HG03575 (cell line): ENCODE data around the gene SPC24.
"Not testable (repeated sequence)": the region's sequence is repeated elsewhere in the genome, so short reads cannot be mapped to it uniquely, and the experiment has no call there.

Experiments
- ATAC-seq: cut with Tn5 transposase; IDR thresholded peaks from one replicate; pipeline ENCODE4 v1.9.1; 2021; ENCODE audit not compliant: unreplicated experiment, insufficient number of reproducible peaks, low FRiP score; ENCODE audit errors: extremely low read depth

The SPC24 gene

GRCh38 chr19:11138601-11139300 lies 16.8 kb downstream of the SPC24 start:
- no peak for ATAC-seq

- ATAC-seq: no peak
These were observed 17.8 kb downstream of the SPC24 start for GRCh38 chr19:11137542-11138384.

DNA sequence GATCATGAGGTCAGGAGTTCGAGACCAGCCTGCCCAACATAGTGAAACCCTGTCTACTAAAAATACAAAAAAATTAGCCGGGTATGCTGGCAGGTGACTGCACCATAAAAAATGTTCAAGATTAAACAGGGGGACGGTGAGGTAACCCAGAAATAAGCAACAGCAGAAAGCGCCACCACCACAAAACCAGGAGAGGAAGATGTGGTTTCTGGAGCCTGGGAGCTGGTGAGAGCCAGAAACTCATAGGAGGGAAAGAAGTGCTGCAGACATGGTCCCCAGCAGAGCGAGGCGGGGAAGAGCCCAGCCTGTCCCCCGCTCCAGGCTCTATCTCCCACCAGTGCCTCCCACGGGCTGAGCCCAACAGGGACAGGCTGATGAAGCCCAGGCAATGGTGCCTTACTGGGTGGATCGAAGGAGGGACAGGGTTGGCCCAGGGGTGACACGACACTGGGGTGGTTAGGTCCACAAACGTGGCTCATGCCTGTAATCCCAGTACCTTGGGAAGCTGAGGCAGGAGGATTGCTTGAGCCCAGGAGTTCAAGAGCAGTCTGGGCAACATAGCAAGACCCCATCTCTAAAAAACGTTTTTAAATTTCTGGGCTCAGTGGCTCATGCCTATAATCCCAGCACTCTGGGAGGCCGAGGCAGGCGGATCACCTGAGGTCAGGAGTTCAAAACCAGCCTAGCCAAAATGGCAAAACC lies 19.0 kb downstream of the SPC24 start:
- no peak for ATAC-seq

DNA sequence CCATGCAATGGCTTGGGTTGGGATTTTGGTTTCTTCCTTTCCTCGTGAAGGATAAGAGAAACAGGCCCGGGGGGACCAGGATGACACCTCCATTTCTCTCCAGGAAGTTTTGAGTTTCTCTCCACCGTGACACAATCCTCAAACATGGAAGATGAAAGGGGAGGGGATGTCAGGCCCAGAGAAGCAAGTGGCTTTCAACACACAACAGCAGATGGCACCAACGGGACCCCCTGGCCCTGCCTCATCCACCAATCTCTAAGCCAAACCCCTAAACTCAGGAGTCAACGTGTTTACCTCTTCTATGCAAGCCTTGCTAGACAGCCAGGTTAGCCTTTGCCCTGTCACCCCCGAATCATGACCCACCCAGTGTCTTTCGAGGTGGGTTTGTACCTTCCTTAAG lies 24.1 kb downstream of the SPC24 start:
- ATAC-seq: no peak

GRCh38 chr19:11130824-11131455 lies 24.6 kb downstream of the SPC24 start:
- ATAC-seq: no peak

DNA sequence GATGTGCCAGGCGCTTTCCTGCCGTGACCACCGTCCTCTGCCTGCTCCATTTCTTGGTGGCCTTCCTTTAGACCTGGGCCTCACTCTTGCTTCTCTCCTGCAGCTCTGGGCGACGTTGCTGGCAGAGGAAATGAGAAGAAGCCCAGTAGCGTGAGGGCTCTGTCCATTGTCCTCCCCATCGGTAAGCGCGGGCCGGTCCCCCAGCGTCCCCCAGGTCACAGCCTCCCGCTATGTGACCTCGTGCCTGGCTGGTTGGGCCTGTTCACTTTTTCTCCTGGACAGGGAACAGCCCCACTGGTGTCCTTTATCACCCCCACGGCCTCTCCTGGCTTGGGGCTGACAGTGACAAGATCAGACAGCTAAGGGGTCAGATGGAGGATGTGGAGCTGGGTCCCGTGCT lies 27.7 kb downstream of the SPC24 start:
- no peak for ATAC-seq

DNA sequence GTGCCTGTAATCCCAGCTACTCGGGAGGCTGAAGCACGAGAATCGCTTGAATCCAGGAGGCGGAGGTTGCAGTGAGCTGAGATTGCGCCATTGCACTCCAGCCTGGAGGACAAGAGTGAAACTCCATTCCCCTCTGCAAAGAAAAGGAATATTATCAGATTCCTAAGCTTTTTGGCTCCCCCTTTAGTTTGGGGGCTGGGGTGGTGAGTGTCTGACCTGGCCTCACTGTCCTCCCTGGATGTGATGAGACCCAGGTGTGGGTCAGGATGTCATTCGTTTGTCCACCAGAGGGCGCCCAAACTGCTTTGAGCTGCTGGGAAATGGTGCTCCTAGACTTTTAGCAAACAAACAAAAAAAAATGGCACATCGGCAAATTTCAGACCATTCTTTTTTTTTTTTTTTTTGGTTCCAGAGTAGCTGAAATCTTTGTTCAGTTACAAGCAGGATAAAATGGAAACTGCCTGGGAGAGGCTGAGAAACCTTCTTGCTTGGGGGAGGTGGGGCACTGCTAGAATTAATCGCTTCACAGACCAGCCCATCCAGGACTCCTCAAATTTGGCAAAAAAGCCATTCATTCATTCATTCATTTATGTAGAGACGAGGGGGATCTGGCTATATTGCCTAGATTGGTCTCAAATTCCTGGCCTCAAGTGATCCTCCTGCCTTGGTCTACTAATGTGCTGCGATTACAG lies 29.4 kb downstream of the SPC24 start:
- ATAC-seq: no peak

- not testable (repeated sequence) for ATAC-seq
These were observed 31.4 kb downstream of the SPC24 start for GRCh38 chr19:11124157-11124556.

DNA sequence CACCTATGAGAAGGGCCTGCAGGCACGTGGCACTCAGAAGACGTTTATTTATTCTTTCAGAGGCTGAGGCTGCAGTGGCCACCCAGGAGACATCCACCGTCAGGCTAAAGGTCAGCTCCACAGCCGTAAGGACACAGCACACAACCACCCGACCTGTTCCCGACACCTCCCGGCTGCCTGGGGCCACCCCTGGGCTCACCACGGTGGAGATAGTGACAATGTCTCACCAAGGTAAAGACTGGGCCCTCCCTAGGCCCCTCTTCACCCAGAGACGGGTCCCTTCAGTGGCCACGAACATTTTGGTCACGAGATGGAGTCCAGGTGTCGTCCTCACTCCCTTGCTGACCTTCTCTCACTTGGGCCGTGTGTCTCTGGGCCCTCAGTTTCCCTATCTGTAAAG lies 32.5 kb downstream of the SPC24 start:
- no peak for ATAC-seq

DNA sequence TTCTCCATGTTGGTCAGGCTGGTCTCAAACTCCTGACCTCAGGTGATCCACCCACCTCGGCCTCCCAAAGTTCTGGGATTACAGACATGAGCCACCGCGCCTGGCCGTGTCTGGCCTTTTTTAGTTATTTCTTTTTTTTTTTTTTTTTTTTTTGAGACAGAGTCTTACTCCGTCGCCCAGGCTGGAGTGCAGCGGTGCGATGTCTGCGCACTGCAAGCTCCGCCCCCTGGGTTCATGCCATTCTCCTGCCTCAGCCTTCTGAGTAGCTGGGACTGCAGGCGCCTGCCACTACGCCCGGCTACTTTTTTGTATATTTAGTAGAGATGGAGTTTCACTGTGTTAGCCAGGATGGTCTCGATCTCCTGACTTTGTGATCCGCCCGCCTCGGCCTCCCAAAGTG lies 33.6 kb downstream of the SPC24 start:
- not testable (repeated sequence) for ATAC-seq

DNA sequence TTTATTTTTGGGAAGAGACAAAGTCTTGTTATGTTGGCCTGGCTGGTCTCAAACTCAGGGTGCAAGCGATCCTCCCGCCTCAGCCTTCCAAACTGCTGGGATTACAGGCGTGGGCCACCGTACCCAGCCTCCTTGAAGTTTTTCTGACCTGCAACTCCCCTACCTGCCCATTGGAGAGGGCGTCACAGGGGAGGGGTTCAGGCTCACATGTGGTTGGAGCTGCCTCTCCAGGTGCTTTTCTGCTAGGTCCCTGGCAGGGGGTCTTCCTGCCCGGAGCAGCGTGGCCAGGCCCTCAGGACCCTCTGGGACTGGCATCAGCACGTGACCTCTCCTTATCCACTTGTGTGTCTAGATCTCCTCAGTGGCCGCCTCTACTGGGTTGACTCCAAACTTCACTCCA lies 39.1 kb downstream of the SPC24 start:
- ATAC-seq: no peak

- no peak for ATAC-seq
These were observed 39.6 kb downstream of the SPC24 start for GRCh38 chr19:11115895-11116446.

DNA sequence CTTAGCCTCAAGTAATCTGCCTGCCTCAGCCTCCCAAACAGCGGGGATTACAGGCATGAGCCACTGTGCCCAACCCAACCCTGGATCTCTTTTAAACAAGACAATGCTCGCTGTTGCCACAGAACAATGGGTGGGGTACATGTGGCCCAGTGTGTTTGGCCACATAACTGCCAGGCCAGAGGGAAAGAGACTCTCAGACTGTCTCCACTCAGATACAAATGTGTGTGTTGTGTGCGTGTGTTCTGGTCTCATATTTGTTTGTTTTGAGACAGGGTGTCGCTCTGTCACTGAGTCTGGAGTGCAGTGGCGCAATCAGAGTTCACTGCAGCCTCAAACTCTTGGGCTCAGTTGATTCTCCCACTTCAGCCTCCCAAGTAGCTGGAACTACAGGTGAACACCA lies 40.5 kb downstream of the SPC24 start:
- ATAC-seq: no peak

- ATAC-seq: no peak
These were observed 42.4 kb downstream of the SPC24 start for GRCh38 chr19:11113140-11113708.

GRCh38 chr19:11111771-11112144 lies 43.8 kb downstream of the SPC24 start:
- no peak for ATAC-seq

- ATAC-seq: no peak
These were observed 44.3 kb downstream of the SPC24 start for GRCh38 chr19:11111117-11111770.

- ATAC-seq: no peak
These were observed 46.8 kb downstream of the SPC24 start for GRCh38 chr19:11108746-11109145.

DNA sequence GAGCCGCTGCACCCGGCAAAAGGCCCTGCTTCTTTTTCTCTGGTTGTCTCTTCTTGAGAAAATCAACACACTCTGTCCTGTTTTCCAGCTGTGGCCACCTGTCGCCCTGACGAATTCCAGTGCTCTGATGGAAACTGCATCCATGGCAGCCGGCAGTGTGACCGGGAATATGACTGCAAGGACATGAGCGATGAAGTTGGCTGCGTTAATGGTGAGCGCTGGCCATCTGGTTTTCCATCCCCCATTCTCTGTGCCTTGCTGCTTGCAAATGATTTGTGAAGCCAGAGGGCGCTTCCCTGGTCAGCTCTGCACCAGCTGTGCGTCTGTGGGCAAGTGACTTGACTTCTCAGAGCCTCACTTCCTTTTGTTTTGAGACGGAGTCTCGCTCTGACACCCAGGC lies 49.1 kb downstream of the SPC24 start:
- ATAC-seq: no peak
